ENCODE data around the gene PCYOX1L.

DNA sequence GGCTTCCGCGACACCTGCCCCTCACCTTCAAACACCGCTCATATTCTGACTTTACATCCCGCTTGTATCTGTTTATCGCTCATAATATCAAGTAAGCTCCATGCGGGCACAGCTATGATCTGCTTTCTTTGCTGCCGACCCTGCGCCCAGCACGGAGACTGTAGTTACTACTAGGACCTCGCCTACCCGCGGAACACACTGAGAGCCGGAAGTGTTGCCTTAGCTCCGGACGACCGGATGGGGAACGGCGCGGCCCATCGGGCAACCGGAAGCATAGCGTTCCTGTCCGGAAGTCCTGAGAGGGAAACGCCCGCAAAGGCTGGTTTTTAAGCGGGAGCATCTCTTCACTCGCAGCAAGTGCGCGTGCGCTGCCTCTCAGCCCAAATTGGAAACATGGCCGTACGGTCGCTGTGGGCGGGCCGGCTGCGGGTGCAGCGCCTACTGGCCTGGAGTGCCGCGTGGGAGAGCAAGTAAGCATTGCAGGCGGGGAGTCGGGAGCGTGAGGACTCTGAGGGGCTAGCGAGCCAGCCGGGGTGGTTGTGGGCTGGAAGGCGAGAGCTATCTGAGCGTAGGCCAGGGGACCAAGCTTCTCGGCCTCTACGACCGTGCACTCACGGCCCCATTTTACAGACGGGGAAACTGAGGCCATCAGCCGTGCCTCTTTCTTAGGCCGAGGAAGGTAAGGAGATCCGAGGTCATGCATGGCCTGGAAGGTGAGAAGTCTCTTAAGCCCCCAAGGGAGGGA is 12.5 kb upstream of the PCYOX1L start, which contains the start of gene GRPEL2:
- TF ChIP-seq POLR2A (IDR thresholded peaks at IDR 0.05; ENCODE audit: low read depth, low read length) (peak; percentile 88), POLR2AphosphoS5 (IDR thresholded peaks at IDR 0.05; ENCODE audit: low read depth, low read length) (peak; percentile 89), TAF1 (IDR thresholded peaks at IDR 0.05; ENCODE audit: borderline replicate concordance, low read depth, low read length) (peak; percentile 84)

Measured in GM12892 (cell line).